ENCODE measurements around the gene SERPINB10.

The SERPINB10 gene

DNA sequence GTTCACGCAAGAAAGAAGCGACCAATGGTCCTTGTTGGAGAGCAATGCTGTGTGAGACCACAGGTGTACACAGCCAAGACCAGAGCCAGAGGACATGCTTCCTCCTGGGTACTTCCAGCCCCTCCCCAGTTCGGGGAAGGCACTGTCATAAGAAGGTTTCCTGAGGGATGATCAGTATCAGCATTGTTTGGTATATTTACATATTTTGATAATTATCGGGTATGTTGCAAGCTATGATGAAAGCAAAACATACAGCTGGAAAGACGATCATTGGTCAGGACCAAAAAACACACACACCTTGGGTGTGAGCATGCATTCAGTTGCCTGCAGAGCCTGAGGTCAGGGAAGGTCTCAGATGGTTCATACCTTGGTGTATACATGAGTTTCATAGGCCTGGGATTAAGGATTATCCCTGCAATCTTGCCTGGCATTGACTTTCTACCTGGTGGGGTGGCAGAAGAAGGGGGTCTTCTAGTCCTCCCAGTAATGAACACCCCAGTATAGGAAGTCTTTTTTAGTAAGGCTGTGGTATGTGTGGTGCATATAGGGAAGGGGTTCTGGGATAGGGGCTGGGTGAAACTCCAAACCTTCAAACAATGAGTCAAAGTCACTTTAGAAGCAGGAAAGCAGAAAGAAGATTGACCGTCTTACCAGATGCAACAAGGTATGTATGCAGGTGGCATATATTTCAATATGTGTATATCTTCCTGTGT lies 17.4 kb upstream of the SERPINB10 start:
- H3K4me3 ChIP-seq (ENCODE audit: low read depth, low read length), result no peak overlapping the region
- TF ChIP-seq, protein P1, sequence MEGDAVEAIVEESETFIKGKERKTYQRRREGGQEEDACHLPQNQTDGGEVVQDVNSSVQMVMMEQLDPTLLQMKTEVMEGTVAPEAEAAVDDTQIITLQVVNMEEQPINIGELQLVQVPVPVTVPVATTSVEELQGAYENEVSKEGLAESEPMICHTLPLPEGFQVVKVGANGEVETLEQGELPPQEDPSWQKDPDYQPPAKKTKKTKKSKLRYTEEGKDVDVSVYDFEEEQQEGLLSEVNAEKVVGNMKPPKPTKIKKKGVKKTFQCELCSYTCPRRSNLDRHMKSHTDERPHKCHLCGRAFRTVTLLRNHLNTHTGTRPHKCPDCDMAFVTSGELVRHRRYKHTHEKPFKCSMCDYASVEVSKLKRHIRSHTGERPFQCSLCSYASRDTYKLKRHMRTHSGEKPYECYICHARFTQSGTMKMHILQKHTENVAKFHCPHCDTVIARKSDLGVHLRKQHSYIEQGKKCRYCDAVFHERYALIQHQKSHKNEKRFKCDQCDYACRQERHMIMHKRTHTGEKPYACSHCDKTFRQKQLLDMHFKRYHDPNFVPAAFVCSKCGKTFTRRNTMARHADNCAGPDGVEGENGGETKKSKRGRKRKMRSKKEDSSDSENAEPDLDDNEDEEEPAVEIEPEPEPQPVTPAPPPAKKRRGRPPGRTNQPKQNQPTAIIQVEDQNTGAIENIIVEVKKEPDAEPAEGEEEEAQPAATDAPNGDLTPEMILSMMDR (IDR thresholded peaks at IDR 0.05; ENCODE audit: low read depth, low read length, missing control alignments), result no peak
- in situ Hi-C loops (cut with HindIII; ENCODE audit: low sequenced_read_pairs), result no loop called here
- DNase-seq (ENCODE audit: low read depth), result no peak

DNA sequence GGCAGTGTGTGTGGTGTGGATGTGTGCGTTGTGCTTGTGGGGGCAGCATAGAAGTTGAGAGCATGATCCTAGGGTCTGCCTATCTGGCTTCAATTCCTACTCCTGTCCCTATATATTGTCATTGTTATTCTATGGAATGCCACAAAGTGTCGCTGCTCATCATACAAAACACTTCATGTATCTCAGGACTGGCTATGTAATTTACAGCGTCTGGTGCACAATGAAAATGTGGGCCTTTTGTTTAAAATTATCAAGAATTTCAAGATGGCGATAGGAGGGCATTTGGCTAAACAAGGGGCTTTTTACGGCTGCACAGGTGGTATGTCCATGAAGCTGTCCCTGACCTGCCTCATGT lies 16.8 kb upstream of the SERPINB10 start:
- DNase-seq (ENCODE audit: low read depth), result no peak
- H3K4me3 ChIP-seq (ENCODE audit: low read depth, low read length), result no peak overlapping the region
- TF ChIP-seq, protein P1 (IDR thresholded peaks at IDR 0.05; ENCODE audit: low read depth, low read length, missing control alignments), result no peak
- in situ Hi-C loops (cut with HindIII; ENCODE audit: low sequenced_read_pairs), result no loop called here

DNA sequence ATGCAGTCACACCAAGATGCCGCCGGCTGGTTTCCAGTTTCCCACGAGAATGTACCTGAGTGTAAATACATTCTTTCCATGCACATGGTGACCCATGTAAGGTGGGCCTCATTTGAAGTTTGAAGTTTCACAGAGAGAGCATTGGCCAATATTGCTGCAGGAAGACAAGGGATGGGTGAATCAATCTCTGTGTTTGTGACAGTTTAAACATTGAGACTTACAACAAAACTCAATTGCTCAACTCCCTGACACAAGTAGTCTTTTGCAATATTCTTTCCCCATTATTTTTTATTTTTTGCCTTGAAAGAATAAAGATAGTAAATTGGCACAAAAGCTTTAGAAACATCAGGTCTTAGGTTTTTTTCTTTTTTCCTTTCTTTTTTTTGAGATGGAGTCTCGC lies 15.2 kb upstream of the SERPINB10 start:
- no peak for DNase-seq (ENCODE audit: low read depth)
- in situ Hi-C loops (cut with HindIII; ENCODE audit: low sequenced_read_pairs), result no loop called here
- TF ChIP-seq, protein P1 (IDR thresholded peaks at IDR 0.05; ENCODE audit: low read depth, low read length, missing control alignments), result no peak
- H3K4me3 ChIP-seq (ENCODE audit: low read depth, low read length), result no peak overlapping the region

GRCh38 chr18:63894106-63894772 lies 13.5 kb upstream of the SERPINB10 start:
- no peak for DNase-seq (ENCODE audit: low read depth)
- no peak overlapping the region for H3K4me3 ChIP-seq (ENCODE audit: low read depth, low read length)
- TF ChIP-seq, protein P1 (IDR thresholded peaks at IDR 0.05; ENCODE audit: low read depth, low read length, missing control alignments), result no peak
- in situ Hi-C loops (cut with HindIII; ENCODE audit: low sequenced_read_pairs), result no loop called here

DNA sequence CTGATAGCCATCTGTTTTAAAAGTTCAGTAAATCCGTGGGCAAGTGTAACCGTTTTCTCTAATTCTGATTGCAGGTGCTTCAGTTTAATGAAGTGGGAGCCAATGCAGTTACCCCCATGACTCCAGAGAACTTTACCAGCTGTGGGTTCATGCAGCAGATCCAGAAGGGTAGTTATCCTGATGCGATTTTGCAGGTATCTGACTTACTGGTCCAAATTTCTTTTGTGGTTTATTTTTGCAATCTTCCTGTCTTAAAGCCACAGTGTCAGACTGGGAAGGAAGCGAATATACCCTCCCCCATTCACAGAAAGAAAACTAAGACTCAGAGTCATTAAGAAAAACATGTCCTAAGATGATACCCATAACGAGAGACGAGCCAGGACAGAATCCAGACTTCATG lies 12.6 kb upstream of the SERPINB10 start:
- DNase-seq (ENCODE audit: low read depth), result no peak
- TF ChIP-seq, protein P1 (IDR thresholded peaks at IDR 0.05; ENCODE audit: low read depth, low read length, missing control alignments), result no peak
- in situ Hi-C loops (cut with HindIII; ENCODE audit: low sequenced_read_pairs), result no loop called here
- no peak overlapping the region for H3K4me3 ChIP-seq (ENCODE audit: low read depth, low read length)

DNA sequence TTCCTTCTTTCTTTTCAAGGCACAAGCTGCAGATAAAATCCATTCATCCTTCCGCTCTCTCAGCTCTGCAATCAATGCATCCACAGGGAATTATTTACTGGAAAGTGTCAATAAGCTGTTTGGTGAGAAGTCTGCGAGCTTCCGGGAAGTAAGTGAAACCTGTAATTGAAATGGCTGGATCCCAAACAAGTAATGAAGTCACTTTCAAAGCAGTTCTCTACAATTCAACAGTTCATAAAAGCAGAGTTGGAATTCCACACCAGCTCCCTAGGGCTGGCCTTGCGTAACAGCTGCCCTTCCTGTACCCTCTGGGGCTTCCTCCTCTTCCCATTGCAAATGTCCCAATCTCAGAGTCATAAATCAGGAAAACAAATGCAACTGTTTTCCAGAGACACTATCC lies 10.7 kb upstream of the SERPINB10 start:
- no peak overlapping the region for H3K4me3 ChIP-seq (ENCODE audit: low read depth, low read length)
- in situ Hi-C loops (cut with HindIII; ENCODE audit: low sequenced_read_pairs), result no loop called here
- DNase-seq (ENCODE audit: low read depth), result no peak
- TF ChIP-seq, protein P1 (IDR thresholded peaks at IDR 0.05; ENCODE audit: low read depth, low read length, missing control alignments), result no peak
